H9 (cell line): ENCODE measurements around the gene RASA3. TPM values are rescaled to one million over a fixed set of nuclear protein-coding genes. Genes with fewer than 3 reads are reported as not detected.
"Not testable (repeated sequence)": the region's sequence is repeated elsewhere in the genome, so short reads cannot be mapped to it uniquely, and the experiment has no call there.

Source experiments
- DNase-seq: peaks from one replicate; pipeline ENCODE4 v3.0.0-alpha.2; 2017
- H2AFZ ChIP-seq: one replicate; pipeline ENCODE4 v1.6.1; 2013; ENCODE audit warnings: mild to moderate bottlenecking, low read length, control low read depth, moderate library complexity
- H2AK5ac ChIP-seq: 2 replicates; pipeline ENCODE4 v1.6.1; 2013; ENCODE audit warnings: low read length, control low read depth, mixed read lengths; ENCODE audit not compliant: insufficient read length
- H2BK120ac ChIP-seq: one replicate; pipeline ENCODE4 v1.6.1; 2013; ENCODE audit warnings: low read depth, mild to moderate bottlenecking, low read length, control low read depth, inconsistent platforms; ENCODE audit not compliant: poor library complexity, severe bottlenecking
- H2BK12ac ChIP-seq: 2 replicates; pipeline ENCODE4 v1.6.1; 2013; ENCODE audit warnings: low read length, control low read depth, mixed read lengths, low read depth; ENCODE audit not compliant: insufficient read length
- H2BK15ac ChIP-seq: 2 replicates; pipeline ENCODE4 v1.6.1; 2013; ENCODE audit warnings: low read depth, low read length, control low read depth
- H2BK20ac ChIP-seq: one replicate; pipeline ENCODE4 v1.6.1; 2013; ENCODE audit warnings: low read depth, mild to moderate bottlenecking, low read length, control low read depth, inconsistent platforms; ENCODE audit not compliant: poor library complexity, severe bottlenecking
- H2BK5ac ChIP-seq: 2 replicates; pipeline ENCODE4 v1.6.1; 2013; ENCODE audit warnings: low read length, control low read depth, mixed read lengths; ENCODE audit not compliant: insufficient read length
- H3K14ac ChIP-seq: 2 replicates; pipeline ENCODE4 v1.6.1; 2013; ENCODE audit warnings: low read length, control low read depth; ENCODE audit not compliant: insufficient read depth
- H3K18ac ChIP-seq: 2 replicates; pipeline ENCODE4 v1.6.1; 2013; ENCODE audit warnings: low read depth, mild to moderate bottlenecking, mixed read lengths, low read length, control low read depth; ENCODE audit not compliant: insufficient read length
- H3K23ac ChIP-seq: 2 replicates; pipeline ENCODE4 v1.6.1; 2013; ENCODE audit warnings: low read length, control low read depth, mixed read lengths, low read depth; ENCODE audit not compliant: insufficient read length
- H3K23me2 ChIP-seq: 2 replicates; pipeline ENCODE4 v1.6.1; 2013; ENCODE audit warnings: low read depth, mild to moderate bottlenecking, mixed read lengths, low read length, control low read depth; ENCODE audit not compliant: insufficient read length, poor library complexity, severe bottlenecking
- H3K27ac ChIP-seq: 2 replicates; pipeline ENCODE4 v1.5.1; 2013; ENCODE audit warnings: low read length, control low read depth, mixed read lengths, low read depth; ENCODE audit not compliant: insufficient read length
- H3K27me3 ChIP-seq: 2 replicates; pipeline ENCODE4 v1.6.1; 2013; ENCODE audit warnings: low read length, control low read depth, inconsistent platforms; ENCODE audit not compliant: insufficient read depth
- H3K4ac ChIP-seq: 2 replicates; pipeline ENCODE4 v1.6.1; 2013; ENCODE audit warnings: low read depth, mild to moderate bottlenecking, control low read depth, inconsistent platforms, low read length, moderate library complexity
- H3K4me1 ChIP-seq: 2 replicates; pipeline ENCODE4 v1.6.1; 2013; ENCODE audit warnings: low read length, control low read depth, inconsistent platforms; ENCODE audit not compliant: insufficient read depth
- H3K4me2 ChIP-seq: 2 replicates; pipeline ENCODE4 v1.6.1; 2013; ENCODE audit warnings: low read length, control low read depth, mixed read lengths; ENCODE audit not compliant: insufficient read length, insufficient read depth
- H3K56ac ChIP-seq: 2 replicates; pipeline ENCODE4 v1.6.1; 2013; ENCODE audit warnings: low read depth, mild to moderate bottlenecking, mixed read lengths, low read length, control low read depth; ENCODE audit not compliant: insufficient read length
- H3K79me1 ChIP-seq: 2 replicates; pipeline ENCODE4 v1.6.1; 2013; ENCODE audit warnings: low read depth, mild to moderate bottlenecking, moderate library complexity, low read length, control low read depth, inconsistent platforms; ENCODE audit not compliant: insufficient read depth, poor library complexity, severe bottlenecking
- H3K79me2 ChIP-seq: 2 replicates; pipeline ENCODE4 v1.6.1; 2013; ENCODE audit warnings: low read length, control low read depth, inconsistent platforms; ENCODE audit not compliant: insufficient read depth
- H3K9ac ChIP-seq: 2 replicates; pipeline ENCODE4 v1.6.1; 2013; ENCODE audit warnings: low read length, control low read depth, mixed read lengths; ENCODE audit not compliant: insufficient read length; ENCODE audit errors: extremely low read depth
- H3K9me3 ChIP-seq: one replicate; pipeline ENCODE4 v1.6.1; 2013; ENCODE audit warnings: low read depth, low read length, inconsistent platforms; ENCODE audit not compliant: control insufficient read depth
- H3T11ph ChIP-seq: one replicate; pipeline ENCODE4 v1.6.1; 2013; ENCODE audit warnings: mild to moderate bottlenecking, low read length, control low read depth, inconsistent platforms
- H4K20me1 ChIP-seq: one replicate; pipeline ENCODE4 v1.6.1; 2013; ENCODE audit not compliant: control insufficient read depth, insufficient read length, insufficient read depth
- H4K5ac ChIP-seq: 2 replicates; pipeline ENCODE4 v1.6.1; 2013; ENCODE audit warnings: low read depth, mild to moderate bottlenecking, mixed read lengths, low read length, control low read depth; ENCODE audit not compliant: insufficient read length
- H4K8ac ChIP-seq: replicated peaks from 2 replicates; pipeline ENCODE4 v1.6.1; 2013; ENCODE audit warnings: low read length, control low read depth, mixed read lengths, low read depth; ENCODE audit not compliant: insufficient read length
- H4K91ac ChIP-seq: 2 replicates; pipeline ENCODE4 v1.6.1; 2013; ENCODE audit warnings: low read depth, mild to moderate bottlenecking, moderate library complexity, mixed read lengths, low read length, control low read depth; ENCODE audit not compliant: insufficient read length
- H3K27ac Mint-ChIP-seq, 3 experiments: 2 replicates in 2 of 3; 3 replicates in 1 of 3; pipeline ENCODE4 v1.8.0; 2020 to 2021; ENCODE audit warnings: mixed read lengths in 3 of 3, mild to moderate bottlenecking in 1 of 3, moderate library complexity in 1 of 3
- H3K27me3 Mint-ChIP-seq: 2 replicates; pipeline ENCODE4 v1.8.0; 2021; ENCODE audit warnings: low read depth, mild to moderate bottlenecking, moderate library complexity, mixed read lengths
- H3K36me3 Mint-ChIP-seq, 3 experiments: 2 replicates in 2 of 3; 3 replicates in 1 of 3; pipeline ENCODE4 v1.8.0; 2020 to 2021; ENCODE audit warnings: low read depth in 3 of 3, mixed read lengths in 3 of 3; ENCODE audit not compliant: insufficient read depth in 1 of 3
- H3K4me1 Mint-ChIP-seq, 2 experiments: 2 replicates each; pipeline ENCODE4 v1.8.0; 2020; ENCODE audit warnings: mixed read lengths in 2 of 2
- H3K4me3 Mint-ChIP-seq, 2 experiments: 2 replicates in 1 of 2; 3 replicates in 1 of 2; pipeline ENCODE4 v1.8.0; 2020 to 2021; ENCODE audit warnings: mild to moderate bottlenecking in 2 of 2, mixed read lengths in 2 of 2, moderate library complexity in 1 of 2
- H3K9me3 Mint-ChIP-seq, 2 experiments: 2 replicates in 1 of 2; 3 replicates in 1 of 2; pipeline ENCODE4 v1.8.0; 2020; ENCODE audit warnings: mild to moderate bottlenecking in 2 of 2, mixed read lengths in 2 of 2, moderate library complexity in 1 of 2
- WGBS: extraction: QIAGEN DNeasy Blood & Tissue Kit; methylation state at CpG from one replicate; pipeline ENCODE4 v1.1.7; 2013; ENCODE audit warnings: missing lambda C conversion rate, low lambda C conversion rate, mixed read lengths; ENCODE audit not compliant: insufficient read length; ENCODE audit errors: extremely low coverage; 5-methylcytosine and 5-hydroxymethylcytosine counted together
- total RNA-seq: library from RNA; stranded (reverse); gene quantifications from 2 replicates; pipeline ENCODE4 v1.2.1, GENCODE V29; 2021
- TF ChIP-seq, protein P1 (sequence below): fragments of 200-600 bp; sonication (generic); conservative IDR thresholded peaks from 3 replicates; pipeline ENCODE4 v1.8.0; 2021; ENCODE audit warnings: antibody characterized with exemption, mild to moderate bottlenecking

Gene RASA3
- total RNA-seq, 1 experiment from 2014 or later: 12.3 TPM

DNA sequence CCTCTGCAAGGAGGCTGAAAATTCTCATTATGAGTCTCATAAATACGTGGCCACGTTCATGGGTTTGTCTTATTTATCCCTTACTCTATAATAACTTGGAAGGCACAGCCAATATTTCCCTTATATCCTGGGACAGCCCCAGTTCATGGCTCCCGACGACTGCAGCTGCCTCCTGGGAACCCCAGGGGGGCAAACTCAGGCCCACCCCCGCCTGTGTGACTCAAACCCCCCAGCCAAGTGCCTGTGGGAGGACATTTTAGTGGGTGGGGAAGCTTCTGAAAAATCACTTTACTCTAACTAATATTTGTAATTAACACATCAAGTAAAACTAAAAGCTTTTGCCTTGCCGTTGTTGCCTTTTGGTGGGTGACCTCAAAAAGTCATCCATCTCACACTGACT lies 14.3 kb downstream of the RASA3 start:
- Histone ChIP-seq H4K8ac (no peak overlapping the region), H3K4me2 (no peak overlapping the region), H2BK12ac (no peak overlapping the region), H2BK15ac (no peak overlapping the region), H4K5ac (no peak overlapping the region), H3K9ac (no peak overlapping the region), H4K20me1 (no peaks in the 10 kb centered on the region), H3K79me2 (peaks cover 3% of the 10 kb centered on the region; the same call in 1 of the 2 replicates), H3K14ac (no peak overlapping the region), H3K27me3 (no peaks in the 10 kb centered on the region), H3T11ph (no peak overlapping the region), H3K23ac (no peak overlapping the region), H4K91ac (no peak overlapping the region), H2BK5ac (no peak overlapping the region), H3K4ac (no peak overlapping the region), H3K23me2 (no peaks in the 10 kb centered on the region), H3K27ac (peak overlapping the region; percentile 76), H2BK20ac (no peak overlapping the region), H2AK5ac (no peak overlapping the region), H3K56ac (no peak overlapping the region), H3K9me3 (no peaks in the 10 kb centered on the region), H2AFZ (no peak overlapping the region), H3K18ac (no peak overlapping the region), H2BK120ac (no peak overlapping the region), H3K4me1 (no peaks in the 10 kb centered on the region; the same call in 1 of the 2 replicates), H3K79me1 (no peaks in the 10 kb centered on the region)
- TF ChIP-seq, protein P1, sequence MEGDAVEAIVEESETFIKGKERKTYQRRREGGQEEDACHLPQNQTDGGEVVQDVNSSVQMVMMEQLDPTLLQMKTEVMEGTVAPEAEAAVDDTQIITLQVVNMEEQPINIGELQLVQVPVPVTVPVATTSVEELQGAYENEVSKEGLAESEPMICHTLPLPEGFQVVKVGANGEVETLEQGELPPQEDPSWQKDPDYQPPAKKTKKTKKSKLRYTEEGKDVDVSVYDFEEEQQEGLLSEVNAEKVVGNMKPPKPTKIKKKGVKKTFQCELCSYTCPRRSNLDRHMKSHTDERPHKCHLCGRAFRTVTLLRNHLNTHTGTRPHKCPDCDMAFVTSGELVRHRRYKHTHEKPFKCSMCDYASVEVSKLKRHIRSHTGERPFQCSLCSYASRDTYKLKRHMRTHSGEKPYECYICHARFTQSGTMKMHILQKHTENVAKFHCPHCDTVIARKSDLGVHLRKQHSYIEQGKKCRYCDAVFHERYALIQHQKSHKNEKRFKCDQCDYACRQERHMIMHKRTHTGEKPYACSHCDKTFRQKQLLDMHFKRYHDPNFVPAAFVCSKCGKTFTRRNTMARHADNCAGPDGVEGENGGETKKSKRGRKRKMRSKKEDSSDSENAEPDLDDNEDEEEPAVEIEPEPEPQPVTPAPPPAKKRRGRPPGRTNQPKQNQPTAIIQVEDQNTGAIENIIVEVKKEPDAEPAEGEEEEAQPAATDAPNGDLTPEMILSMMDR: no peak
- H3K27me3 Mint-ChIP-seq: no peaks in the 10 kb centered on the region; the same call in 1 of the 2 replicates
- peaks cover 42 to 43% of the 10 kb centered on the region in 2 experiments for H3K4me1 Mint-ChIP-seq
- DNase-seq: no peak
- H3K4me3 Mint-ChIP-seq: peak overlapping the region; percentile 5 to 71; a peak in 1 of 5 replicates
- H3K27ac Mint-ChIP-seq: peak overlapping the region; percentile 24 to 74 (median 53); a peak in 4 of 7 replicates
- peaks cover 5 to 11% (median 11%) of the 10 kb centered on the region in 3 experiments; a peak in 4 of 7 replicates for H3K36me3 Mint-ChIP-seq
- H3K9me3 Mint-ChIP-seq: peaks cover 0 to 7% of the 10 kb centered on the region in 2 experiments; a peak in 3 of 5 replicates
- WGBS: no CpG with 5 or more reads among the region's 6 CpGs

DNA sequence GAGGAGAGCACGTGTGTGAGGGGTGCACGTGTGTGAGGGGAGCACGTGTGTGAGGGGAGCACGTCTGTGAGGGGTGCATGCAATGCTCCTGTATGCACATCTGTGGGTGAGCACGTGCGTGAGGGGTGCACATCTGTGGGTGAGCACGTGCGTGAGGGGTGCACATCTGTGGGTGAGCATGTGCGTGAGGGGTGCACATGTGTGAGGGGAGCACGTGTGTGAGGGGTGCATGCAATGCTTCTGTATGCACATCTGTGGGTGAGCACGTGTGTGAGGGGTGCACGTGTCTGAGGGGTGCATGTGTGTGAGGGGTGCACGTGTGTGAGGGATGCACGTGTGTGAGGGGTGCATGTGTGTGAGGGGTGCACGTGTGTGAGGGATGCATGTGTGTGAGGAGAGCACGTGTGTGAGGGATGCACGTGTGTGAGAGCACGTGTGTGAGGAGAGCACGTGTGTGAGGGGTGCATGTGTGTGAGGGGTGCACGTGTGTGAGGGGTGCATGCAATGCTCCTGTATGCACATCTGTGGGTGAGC lies 15.0 kb downstream of the RASA3 start:
- H3K27ac ChIP-seq, H3K4me3 Mint-ChIP-seq, H3K79me2 ChIP-seq, H3K4me2 ChIP-seq, H2BK5ac ChIP-seq, H3K23me2 ChIP-seq, H3K4ac ChIP-seq, H3K14ac ChIP-seq, H3K4me1 ChIP-seq, H3K9ac ChIP-seq, H2BK12ac ChIP-seq, H2BK20ac ChIP-seq, H4K91ac ChIP-seq, H2BK120ac ChIP-seq, H3K9me3 Mint-ChIP-seq, H2BK15ac ChIP-seq, DNase-seq, H4K20me1 ChIP-seq, H3K56ac ChIP-seq, H3K27me3 ChIP-seq, H3T11ph ChIP-seq, H3K18ac ChIP-seq, H3K27me3 Mint-ChIP-seq, H2AFZ ChIP-seq, H3K23ac ChIP-seq, H2AK5ac ChIP-seq, H4K5ac ChIP-seq, H3K9me3 ChIP-seq, H3K79me1 ChIP-seq: not testable (repeated sequence)
- Mint-ChIP-seq H3K27ac (peak overlapping the region in 2 of 3 experiments; percentile 53 to 57; a peak in 1 of 7 replicates), H3K4me1 (peaks cover 47 to 50% of the 10 kb centered on the region in 2 experiments), H3K36me3 (peaks cover 5 to 11% (median 11%) of the 10 kb centered on the region in 3 experiments; a peak in 4 of 7 replicates)
- no CpG with 5 or more reads among the region's 20 CpGs for WGBS
- peak overlapping the region; percentile 46 for H4K8ac ChIP-seq
